Fibroblast of the aortic adventitia (primary cell): ENCODE measurements around the gene UBE2B. TPM values are rescaled to one million over a fixed set of nuclear protein-coding genes. Genes with fewer than 3 reads are reported as not detected.
A peak's percentile ranks its signal among the peaks of the same experiment; 100 is the strongest.

Experiments
- DNase-seq: peaks from one replicate; pipeline ENCODE4 v3.0.0-alpha.2; 2010; ENCODE audit warnings: low read depth
- H3K4me3 ChIP-seq: 2 replicates; pipeline ENCODE4 v1.5.1; 2011; ENCODE audit warnings: low read depth, mild to moderate bottlenecking, control low read depth, low read length, moderate library complexity
- CTCF ChIP-seq: IDR thresholded peaks from 2 replicates; pipeline ENCODE4 v1.5.1; 2011; ENCODE audit warnings: mild to moderate bottlenecking, low read length, control low read depth, inconsistent platforms; ENCODE audit not compliant: insufficient read depth
- total RNA-seq: library from RNA; depleted of rRNA; stranded (reverse); fragments of >200 nt; gene quantifications from 2 replicates; pipeline ENCODE4 v1.2.3, GENCODE V29; 2012; ENCODE audit warnings: low replicate concordance

The UBE2B gene
- total RNA-seq, 1 donor: 49.1 TPM

DNA sequence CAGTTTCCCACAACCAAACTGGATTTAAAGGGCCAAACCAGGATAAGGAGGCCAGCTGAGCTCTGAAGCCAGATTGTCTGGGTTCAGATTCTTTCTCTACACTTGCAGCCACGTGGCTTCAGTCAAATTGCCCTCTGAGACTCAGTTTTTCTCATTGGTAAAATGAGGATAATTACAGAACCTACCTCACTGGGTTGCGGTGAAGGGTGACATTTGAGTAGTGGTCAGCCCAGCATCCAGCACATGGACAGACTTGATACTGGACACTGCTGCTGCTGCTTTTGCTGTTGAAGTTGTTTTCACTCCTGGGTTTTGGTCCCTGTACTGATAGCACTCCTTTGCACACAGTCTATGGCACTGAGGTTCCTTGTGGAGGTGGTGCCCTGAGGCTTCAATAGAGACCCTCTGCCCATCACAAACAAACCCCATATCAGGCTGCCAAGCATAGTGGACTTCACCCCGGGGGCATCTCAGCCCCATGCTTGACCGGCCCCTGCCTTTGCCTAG, 66.0 kb downstream of the UBE2B start:
- DNase-seq: no peak
- TF ChIP-seq CTCF: no peak
- H3K4me3 ChIP-seq: no peak overlapping the region

- DNase-seq: peak; percentile 97
- TF ChIP-seq CTCF: no peak
- no peak overlapping the region for H3K4me3 ChIP-seq
These were observed 66.6 kb downstream of the UBE2B start for GRCh38 chr5:134437847-134438581.

GRCh38 chr5:134438721-134439123, 67.4 kb downstream of the UBE2B start:
- no peak for DNase-seq
- peak overlapping the region; percentile 4 for H3K4me3 ChIP-seq
- TF ChIP-seq CTCF: no peak

- peak; percentile 8 for TF ChIP-seq CTCF
- H3K4me3 ChIP-seq: no peak overlapping the region
- DNase-seq: peak; percentile 100
These were observed 67.9 kb downstream of the UBE2B start for GRCh38 chr5:134439210-134439654.

DNA sequence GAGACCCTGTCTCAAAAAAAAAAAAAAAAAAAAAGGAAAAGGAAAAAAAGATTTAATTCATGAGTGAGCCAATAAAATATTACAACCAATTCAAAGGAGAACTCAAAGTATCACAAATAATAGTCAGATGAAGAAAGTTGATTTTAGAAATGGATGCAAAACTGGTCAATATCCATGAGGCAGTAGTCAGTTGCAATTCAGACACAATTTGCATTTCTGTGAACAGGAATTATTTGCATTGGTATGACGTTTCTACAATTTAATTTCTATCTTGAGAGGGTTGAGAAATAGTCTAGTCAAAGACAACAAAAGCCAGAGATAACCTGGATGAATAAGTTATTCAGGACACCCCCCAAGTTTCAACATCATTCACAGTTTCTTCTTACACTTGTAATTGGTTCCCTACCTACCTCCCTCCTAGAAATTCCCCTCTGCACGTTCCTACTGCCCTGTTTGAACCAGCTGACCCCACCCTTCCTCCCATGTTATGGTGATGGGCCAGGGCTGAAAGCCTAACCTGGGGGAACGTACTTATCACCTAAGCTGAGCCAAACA, 68.9 kb downstream of the UBE2B start:
- DNase-seq: peak; percentile 18
- H3K4me3 ChIP-seq: no peak overlapping the region
- TF ChIP-seq CTCF: no peak

Other genes starting within 250 kb of the UBE2B start
- 271 and 349 TPM in 2 replicates for gene SKP1, start 194.6 kb upstream of the UBE2B start, total RNA-seq
- 76.6 and 137 TPM in 2 replicates for gene PPP2CA, start 145.5 kb upstream of the UBE2B start, total RNA-seq
- 0.25 and 4.4 TPM in 2 replicates for gene CDKL3, start 4.4 kb upstream of the UBE2B start, total RNA-seq
- gene CDKN2AIPNL, start 40.3 kb downstream of the UBE2B start, total RNA-seq: 6.5 and 36.3 TPM in 2 replicates
- gene JADE2, start 154.1 kb downstream of the UBE2B start, total RNA-seq: 28.0 and 38.8 TPM in 2 replicates